ENCODE measurements around the gene CCDC200.
"Not testable (repeated sequence)": the region's sequence is repeated elsewhere in the genome, so short reads cannot be mapped to it uniquely, and the experiment has no call there.

The CCDC200 gene

DNA sequence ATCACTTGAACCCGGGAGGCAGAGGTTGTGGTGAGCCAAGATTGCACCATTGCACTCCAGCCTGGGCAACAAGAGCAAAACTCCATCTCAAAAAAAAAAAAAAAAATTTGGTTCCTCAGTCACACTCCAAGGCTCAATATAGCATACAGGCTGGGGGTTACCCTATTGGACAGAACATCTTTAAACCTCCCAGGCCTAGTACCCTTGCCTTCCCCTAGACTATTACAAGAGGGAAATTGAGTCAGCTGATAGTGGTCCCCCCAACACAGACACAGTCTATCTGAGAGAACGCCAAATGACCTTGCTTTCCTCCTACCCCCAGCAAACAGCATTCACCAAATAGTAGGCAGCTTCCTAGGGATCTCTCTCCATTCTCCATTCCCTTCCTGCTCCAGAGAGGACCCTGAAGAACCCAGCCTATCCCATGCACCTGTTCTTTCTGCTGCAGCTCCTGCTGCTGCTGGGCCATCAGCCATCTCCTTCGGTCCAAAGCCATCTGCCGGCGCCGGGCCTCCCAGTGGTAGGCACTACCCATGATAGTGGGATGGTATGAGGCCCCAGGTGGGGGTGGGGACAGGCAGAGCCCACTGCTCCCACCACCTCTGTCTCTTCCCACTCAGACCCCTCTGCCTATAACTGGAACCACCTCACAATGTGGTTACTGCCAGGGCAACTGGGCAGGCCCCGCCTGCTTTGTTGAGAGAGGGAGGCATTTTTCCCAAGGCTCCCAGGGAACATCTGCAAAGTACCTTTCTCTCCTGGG, at the start of gene CCDC200:
Gene CCDC200, minus strand, starts transcription at position 604 of the 763 bp plus-strand sequence. Its CDS starts 69 bp downstream, at position 535.
- DNase-seq (ENCODE audit: low read depth in 3 of 3), result not testable (repeated sequence)

DNA sequence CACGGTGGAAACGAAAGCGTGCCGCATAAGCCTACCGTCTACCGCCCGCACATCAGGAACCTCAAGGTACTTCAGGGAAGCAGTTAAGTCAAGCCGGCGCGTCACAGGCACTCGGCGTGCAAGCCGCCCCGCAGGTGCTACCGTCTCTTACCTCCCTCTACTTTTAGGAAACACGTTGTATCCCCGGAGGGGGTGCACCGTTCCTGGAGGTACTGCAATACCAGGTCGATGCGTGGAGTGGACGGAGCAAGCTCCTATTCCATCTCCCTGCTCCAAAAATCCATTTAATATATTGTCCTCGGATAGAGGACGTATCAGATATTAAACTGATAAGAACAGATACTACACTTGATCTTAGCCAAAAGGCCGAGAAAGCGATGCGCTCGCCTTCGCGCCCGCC, 44.5 kb upstream of the CCDC200 start:
- DNase-seq (ENCODE audit: low read depth in 3 of 3), result not testable (repeated sequence)

DNA sequence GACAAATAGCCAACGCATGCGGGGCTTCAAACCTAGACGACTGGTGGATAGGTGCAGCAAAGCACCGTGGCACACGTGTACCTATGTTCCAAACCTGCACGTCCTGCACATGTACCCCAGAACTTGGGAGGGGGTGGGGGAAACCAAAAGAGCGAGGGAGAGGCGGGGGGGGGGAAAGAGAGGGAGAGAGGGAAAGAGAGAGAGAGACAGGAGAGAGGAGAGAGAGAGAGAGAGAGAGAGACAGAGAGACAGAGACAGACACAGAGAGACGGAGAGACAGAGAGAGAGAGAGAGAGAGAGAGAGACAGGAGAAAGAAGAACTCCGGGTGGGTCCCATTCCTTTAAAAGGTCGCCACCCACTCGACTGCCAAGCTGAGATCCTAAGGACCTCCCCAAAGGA, 44.1 kb upstream of the CCDC200 start:
- DNase-seq (ENCODE audit: low read depth in 3 of 3), result peak in 1 of 3 donors; percentile 12

DNA sequence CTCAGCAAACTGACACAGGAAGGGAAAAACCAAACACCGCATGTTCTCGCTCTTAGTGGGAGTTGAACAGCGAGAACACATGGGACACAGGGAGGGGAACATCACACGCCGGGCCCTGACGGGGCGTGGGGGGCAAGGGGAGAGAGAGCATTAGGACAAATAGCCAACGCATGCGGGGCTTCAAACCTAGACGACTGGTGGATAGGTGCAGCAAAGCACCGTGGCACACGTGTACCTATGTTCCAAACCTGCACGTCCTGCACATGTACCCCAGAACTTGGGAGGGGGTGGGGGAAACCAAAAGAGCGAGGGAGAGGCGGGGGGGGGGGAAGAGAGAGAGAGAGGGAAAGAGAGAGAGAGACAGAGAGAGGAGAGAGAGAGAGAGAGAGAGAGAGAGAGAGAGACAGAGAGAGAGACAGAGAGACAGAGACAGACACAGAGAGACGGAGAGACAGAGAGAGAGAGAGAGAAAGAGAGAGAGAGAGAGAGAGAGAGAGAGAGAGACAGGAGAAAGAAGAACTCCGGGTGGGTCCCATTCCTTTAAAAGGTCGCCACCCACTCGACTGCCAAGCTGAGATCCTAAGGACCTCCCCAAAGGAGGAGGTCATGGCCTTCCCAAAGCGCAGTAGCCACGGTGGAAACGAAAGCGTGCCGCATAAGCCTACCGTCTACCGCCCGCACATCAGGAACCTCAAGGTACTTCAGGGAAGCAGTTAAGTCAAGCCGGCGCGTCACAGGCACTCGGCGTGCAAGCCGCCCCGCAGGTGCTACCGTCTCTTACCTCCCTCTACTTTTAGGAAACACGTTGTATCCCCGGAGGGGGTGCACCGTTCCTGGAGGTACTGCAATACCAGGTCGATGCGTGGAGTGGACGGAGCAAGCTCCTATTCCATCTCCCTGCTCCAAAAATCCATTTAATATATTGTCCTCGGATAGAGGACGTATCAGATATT, 42.4 kb upstream of the CCDC200 start:
- DNase-seq (ENCODE audit: low read depth in 3 of 3), result not testable (repeated sequence)

DNA sequence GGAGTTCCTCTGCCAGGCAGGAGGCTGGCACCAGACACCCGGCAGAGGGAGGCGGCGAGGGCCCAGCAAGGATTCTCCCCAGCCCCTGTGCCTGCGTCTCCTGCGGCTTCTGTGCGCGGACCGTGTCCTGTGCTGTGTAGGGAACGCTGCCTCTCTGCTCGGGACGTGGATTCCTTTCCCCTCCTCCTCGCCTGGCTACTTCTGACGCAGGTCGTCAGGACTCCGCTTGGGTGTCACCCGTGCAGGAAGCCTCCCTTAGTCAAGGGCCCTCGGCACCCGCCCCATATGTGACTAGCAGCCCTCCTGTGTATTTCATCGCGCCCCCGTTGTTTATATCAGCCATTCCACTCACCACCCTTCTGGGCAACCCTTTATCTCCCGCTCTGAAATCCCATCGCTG, 18.0 kb upstream of the CCDC200 start:
- DNase-seq (ENCODE audit: low read depth in 3 of 3), result not testable (repeated sequence)

DNA sequence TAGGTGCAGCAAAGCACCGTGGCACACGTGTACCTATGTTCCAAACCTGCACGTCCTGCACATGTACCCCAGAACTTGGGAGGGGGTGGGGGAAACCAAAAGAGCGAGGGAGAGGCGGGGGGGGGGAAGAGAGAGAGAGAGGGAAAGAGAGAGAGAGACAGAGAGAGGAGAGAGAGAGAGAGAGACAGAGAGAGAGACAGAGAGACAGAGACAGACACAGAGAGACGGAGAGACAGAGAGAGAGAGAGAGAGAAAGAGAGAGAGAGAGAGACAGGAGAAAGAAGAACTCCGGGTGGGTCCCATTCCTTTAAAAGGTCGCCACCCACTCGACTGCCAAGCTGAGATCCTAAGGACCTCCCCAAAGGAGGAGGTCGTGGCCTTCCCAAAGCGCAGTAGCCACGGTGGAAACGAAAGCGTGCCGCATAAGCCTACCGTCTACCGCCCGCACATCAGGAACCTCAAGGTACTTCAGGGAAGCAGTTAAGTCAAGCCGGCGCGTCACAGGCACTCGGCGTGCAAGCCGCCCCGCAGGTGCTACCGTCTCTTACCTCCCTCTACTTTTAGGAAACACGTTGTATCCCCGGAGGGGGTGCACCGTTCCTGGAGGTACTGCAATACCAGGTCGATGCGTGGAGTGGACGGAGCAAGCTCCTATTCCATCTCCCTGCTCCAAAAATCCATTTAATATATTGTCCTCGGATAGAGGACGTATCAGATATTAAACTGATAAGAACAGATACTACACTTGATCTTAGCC, 12.4 kb upstream of the CCDC200 start:
- not testable (repeated sequence) for DNase-seq (ENCODE audit: low read depth in 3 of 3)

DNA sequence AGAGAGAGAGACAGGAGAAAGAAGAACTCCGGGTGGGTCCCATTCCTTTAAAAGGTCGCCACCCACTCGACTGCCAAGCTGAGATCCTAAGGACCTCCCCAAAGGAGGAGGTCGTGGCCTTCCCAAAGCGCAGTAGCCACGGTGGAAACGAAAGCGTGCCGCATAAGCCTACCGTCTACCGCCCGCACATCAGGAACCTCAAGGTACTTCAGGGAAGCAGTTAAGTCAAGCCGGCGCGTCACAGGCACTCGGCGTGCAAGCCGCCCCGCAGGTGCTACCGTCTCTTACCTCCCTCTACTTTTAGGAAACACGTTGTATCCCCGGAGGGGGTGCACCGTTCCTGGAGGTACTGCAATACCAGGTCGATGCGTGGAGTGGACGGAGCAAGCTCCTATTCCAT, 11.2 kb upstream of the CCDC200 start:
- DNase-seq (ENCODE audit: low read depth in 3 of 3), result not testable (repeated sequence)

DNA sequence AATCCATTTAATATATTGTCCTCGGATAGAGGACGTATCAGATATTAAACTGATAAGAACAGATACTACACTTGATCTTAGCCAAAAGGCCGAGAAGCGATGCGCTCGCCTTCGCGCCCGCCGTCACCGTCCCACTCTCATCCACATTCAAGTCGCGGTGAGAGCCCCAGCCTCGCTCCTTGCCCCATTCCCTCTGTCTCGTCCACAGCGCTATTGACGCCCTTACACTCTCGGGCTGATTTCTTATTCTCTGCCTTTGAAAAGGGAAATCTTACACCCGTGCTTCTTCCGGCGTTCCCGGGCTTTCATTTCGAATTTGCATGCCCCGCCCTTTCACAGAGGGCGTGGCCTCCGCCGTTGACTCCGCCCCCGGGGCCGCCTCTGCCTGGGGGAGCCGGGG, 5.5 kb upstream of the CCDC200 start, which contains the start of gene RNU2-1:
Gene RNU2-1, minus strand, starts transcription at position 101 of the 400 bp plus-strand sequence.
- not testable (repeated sequence) for DNase-seq (ENCODE audit: low read depth in 3 of 3)

DNA sequence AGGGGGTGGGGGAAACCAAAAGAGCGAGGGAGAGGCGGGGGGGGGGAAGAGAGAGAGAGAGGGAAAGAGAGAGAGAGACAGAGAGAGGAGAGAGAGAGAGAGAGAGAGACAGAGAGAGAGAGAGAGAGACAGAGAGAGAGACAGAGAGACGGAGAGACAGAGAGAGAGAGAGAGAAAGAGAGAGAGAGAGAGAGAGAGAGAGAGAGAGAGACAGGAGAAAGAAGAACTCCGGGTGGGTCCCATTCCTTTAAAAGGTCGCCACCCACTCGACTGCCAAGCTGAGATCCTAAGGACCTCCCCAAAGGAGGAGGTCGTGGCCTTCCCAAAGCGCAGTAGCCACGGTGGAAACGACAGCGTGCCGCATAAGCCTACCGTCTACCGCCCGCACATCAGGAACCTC, 4.8 kb upstream of the CCDC200 start:
- not testable (repeated sequence) for DNase-seq (ENCODE audit: low read depth in 3 of 3)

DNA sequence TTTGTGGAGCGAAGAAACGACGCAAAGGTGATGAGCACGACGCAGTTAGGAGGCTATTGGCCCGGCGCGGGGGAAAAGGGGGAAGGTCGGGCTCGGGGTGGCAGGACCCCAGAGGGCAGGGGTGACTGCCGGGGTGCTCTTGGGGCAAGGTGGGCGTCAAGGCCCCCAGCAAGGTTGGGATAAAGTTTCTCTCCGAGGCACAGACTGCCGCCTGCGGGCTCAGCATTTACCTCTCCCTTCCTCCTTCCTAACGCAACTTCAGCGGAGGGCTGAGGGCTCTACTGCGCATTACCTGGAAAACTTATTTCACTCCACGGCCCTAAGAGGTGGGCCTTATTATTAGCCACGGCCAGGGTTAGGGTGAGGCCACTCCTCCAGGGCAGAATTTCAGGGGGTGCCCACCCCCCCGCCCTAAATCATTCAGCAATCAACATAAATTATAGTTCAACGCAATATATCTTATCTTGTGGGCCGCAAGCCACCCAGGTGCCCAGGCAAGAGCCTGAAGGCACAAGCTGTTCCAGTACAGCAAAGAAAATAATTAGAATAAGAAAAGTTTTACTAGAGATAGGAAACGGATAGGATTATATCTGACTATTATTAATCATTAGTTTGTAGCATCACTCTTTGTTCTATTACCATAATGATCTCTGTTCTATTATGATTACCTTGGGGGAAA, 3.7 kb upstream of the CCDC200 start:
- DNase-seq (ENCODE audit: low read depth in 3 of 3), result peak in 1 of 3 donors; percentile 15

DNA sequence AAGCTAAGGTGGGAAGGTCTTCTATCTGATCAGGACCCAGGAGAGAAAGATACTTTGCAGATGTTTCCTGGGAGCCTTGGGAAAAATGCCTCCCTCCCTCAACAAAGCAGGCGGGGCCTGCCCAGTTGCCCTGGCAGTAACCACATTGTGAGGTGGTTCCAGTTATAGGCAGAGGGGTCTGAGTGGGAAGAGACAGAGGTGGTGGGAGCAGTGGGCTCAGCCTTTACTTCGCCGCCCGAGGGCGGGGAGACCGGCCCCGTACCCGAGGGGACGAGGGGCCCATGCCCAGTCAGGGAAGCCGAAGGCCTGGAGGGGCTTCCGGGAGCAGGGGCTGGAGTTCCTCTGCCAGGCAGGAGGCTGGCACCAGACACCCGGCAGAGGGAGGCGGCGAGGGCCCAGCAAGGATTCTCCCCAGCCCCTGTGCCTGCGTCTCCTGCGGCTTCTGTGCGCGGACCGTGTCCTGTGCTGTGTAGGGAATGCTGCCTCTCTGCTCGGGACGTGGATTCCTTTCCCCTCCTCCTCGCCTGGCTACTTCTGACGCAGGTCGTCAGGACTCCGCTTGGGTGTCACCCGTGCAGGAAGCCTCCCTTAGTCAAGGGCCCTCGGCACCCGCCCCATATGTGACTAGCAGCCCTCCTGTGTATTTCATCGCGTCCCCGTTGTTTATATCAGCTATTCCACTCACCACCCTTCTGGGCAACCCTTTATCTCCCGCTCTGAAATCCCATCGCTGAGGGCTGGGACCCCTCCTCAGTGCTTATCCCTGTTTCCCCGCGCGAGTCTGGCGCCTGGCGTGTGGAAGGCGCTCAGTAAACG, 3.0 kb upstream of the CCDC200 start:
- DNase-seq (ENCODE audit: low read depth in 3 of 3), result not testable (repeated sequence)

DNA sequence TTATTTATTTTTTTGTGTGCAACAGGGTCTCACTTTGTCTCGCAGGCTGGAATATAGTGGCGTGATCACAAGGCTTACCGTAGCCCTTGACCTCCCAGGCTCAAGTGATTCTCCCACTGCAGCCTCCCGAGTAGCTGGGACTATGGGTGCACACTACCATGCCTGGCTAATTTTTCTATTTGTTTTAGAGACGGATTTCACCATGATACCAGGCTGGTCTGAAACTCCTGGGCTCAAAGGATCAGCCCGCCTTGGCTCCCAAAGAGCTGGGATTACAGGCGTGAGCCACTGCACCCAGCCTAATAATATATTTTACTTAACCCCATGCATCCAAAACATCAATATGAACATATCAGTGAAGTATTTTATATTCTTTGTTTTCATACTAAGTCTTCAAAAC, 2.0 kb downstream of the CCDC200 start:
- DNase-seq (ENCODE audit: low read depth in 3 of 3), result no peak

DNA sequence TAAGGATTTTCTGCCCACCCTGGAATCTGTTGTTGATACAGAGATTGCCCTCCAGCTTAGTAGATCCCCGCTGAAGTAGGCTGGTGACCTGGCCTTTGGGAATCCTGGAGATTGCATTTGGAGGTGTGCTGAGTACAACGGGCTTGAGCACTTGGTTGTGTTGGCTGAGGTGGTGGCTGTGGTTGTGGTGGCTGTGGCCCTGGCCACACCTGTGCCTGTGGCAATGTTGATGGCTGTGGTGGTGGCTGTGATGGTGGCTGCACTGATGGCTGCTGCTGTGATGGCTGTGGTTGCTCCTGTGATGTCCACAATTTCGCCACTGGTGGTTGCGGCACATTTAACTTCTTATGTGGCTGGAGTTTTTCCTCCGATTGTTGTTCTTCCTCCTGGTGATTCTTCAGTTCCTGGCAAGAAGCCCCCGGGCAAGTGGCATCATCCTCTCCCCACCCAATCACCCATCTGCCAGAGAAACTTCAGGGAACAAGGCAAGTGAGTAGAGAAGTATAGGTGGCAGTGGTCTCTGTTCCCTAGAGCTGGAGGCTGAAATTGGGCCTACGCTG, 4.2 kb downstream of the CCDC200 start:
- no peak for DNase-seq (ENCODE audit: low read depth in 3 of 3)

DNA sequence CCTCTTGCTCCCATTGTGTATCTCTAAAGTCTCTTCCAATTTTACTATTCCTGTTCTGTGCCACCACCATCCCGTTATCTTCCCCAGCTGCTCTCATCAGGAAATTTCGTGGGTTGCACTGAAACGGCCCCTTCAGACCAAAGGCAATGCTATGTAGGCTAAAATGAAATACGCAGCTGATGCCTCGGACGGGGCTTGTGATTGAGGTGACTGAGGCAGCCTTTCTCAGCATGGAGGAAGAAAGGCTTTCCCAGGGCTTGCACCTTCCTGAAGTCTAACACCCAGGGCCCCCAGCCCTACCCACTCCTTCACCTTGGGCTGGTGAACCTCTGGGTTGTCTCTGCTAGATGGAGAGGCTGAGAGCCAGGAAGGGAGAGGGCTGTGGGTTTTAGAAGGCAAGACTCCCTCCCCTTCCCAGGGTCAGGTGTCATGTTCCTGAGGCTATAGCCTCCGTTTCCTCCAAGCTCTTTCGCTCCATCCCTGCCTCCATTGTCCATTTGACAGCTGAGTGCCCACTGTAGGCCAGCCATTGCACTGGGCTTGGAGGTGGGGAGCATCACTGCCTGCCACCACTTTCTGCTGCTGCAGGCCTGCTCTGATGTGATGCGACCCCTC, 7.8 kb downstream of the CCDC200 start:
- DNase-seq (ENCODE audit: low read depth in 3 of 3), result no peak

DNA sequence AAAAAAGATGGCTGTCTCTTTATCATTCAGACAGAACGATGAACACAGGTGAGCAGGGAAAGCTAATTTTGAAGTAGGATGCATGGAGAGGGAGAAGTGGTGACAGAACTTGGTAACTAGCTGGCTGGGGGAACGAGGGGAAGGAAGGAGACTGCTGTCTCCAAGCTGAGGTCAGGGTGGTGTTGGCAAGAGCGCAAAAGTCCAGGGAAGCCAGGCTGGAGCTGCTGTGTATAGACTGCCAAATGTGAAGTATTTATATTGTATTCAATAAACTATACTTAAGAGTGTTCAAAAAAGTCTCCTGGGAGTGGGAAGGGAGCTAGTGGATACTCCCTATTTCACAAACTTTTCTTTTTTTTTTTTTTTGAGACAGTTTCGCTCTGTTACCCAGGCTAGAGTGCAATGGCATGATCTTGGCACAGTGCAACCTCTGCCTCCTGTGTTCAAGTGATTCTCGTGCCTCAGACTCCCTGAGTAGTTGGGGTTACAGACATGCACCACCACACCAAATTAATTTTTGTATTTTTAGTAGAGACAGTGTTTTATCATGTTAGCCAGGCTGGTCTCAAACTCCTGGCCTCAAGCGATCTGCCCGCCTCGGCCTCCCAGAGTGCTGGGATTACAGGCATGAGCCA, 8.6 kb downstream of the CCDC200 start:
- DNase-seq (ENCODE audit: low read depth in 3 of 3), result no peak

DNA sequence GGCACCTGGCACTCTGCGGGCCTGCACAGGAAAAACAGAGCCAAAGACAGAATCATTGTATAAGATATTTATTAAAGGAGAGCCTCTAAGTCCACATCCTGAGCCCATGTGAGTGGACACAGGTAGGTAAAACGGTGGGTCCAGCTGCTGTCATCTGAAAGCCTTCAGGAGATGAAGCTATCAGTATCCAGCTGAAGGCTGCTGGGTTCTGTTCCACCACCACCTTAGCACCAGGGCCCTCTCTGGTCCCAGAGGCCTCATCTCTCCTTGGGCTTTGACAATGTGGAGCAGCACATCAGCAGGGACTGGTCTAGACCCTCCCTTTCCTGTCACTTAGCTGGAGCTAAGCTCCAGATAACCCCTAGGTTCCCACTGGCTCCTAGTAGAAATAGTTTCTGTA, 9.4 kb downstream of the CCDC200 start:
- no peak for DNase-seq (ENCODE audit: low read depth in 3 of 3)

DNA sequence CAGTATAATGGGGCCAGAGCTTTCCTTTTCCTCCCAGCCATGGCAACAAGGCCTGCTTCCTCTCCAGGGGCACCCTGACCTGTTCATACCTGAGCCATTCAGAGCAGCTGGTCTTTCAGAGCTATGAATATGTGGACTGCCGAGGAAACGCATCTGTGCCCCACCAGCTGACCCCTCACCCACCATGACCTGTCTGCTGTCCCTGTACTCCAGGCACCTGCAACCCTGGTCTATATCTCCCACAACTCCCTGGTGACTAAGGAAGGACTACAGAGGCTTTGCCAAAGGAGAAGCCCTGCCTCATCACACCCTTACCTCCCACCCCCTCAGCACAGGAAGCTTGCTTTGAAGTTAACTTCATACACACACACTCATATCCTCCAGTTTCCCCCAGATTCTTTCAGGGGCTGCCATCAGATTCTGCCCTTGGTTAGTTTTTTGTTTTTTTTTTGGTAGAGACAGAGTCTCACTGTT, 10.8 kb downstream of the CCDC200 start:
- DNase-seq (ENCODE audit: low read depth in 3 of 3), result no peak

DNA sequence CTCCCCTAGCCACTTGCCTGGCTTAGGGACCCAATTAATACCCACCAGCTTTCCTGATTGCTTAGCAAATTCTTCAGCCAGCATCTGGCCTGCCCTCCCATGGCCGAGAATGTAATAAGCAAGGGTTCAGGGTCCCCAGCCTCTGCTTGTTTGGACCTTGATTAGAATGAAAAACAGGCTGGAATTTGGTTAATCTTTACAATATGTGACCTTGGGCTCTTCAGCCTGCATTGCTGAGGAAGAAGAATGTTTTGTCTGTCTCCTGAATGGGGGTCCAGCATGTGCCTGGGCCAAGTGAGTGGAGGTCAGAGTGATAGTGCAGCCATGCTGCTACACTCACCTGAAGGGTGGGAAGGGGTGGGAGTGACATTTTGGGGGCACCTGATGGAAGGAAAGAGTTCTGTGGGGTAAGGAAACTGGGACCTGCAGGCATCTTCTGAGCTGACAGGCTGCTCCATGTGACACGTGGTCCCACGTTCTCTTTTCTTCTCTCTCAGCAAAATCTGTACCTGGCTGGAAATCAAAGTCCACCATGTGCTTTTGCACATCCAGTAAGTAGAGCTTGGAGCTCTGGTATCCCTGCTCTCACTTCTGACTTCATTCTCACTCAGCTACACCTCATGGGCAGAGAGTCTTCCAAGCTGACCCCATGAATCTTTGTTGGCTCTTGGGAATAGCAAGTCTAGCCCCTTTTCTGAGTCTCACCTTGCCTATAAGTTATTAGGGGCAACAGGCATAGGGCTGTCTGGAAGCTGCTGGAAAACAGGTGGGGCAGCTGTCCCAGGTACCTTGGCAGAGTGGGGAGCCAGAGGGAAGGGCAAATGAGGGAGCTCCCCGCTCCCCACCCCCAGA, 11.4 kb downstream of the CCDC200 start:
- no peak for DNase-seq (ENCODE audit: low read depth in 3 of 3)
